Small intestine (tissue), 7 donors: ENCODE data around the gene ADGRL3. TPM values are rescaled to one million over a fixed set of nuclear protein-coding genes. Genes with fewer than 3 reads are reported as not detected.

Experiments used
- DNase-seq, 2 donors: peaks; one replicate each; pipeline versions ENCODE4 v3.0.0 to v3.0.0-alpha.2; 2013
- FAIRE-seq: peaks from 2 replicates; lab custom pipeline; 2012; peaks lifted over from hg19 to GRCh38; lab: Jason Lieb, UNC
- H3K27ac ChIP-seq, 3 donors: one replicate each; pipeline ENCODE4 v1.5.1; 2013; ENCODE audit warnings: low read length in 2 of 3, mild to moderate bottlenecking in 2 of 3, control low read depth in 1 of 3, inconsistent platforms in 1 of 3, low read depth in 1 of 3, moderate library complexity in 1 of 3
- H3K27me3 ChIP-seq, 3 donors: one replicate each; pipeline ENCODE4 v1.6.1; 2013; ENCODE audit warnings: low read length in 3 of 3, inconsistent platforms in 1 of 3; ENCODE audit not compliant: control insufficient read depth in 3 of 3, insufficient read depth in 3 of 3
- H3K36me3 ChIP-seq, 3 donors: one replicate each; pipeline ENCODE4 v1.6.1; 2013; ENCODE audit warnings: low read length in 3 of 3, inconsistent platforms in 1 of 3, low read depth in 1 of 3, mild to moderate bottlenecking in 1 of 3, moderate library complexity in 1 of 3; ENCODE audit not compliant: control insufficient read depth in 3 of 3, insufficient read depth in 2 of 3
- H3K4me1 ChIP-seq, 3 donors: one replicate each; pipeline ENCODE4 v1.6.1; 2013; ENCODE audit warnings: low read length in 2 of 3, inconsistent platforms in 1 of 3, low read depth in 1 of 3, mild to moderate bottlenecking in 1 of 3, moderate library complexity in 1 of 3; ENCODE audit not compliant: control insufficient read depth in 3 of 3, insufficient read depth in 2 of 3
- H3K4me3 ChIP-seq, 3 donors: one replicate each; pipeline ENCODE4 v1.5.1; 2013; ENCODE audit warnings: low read length in 3 of 3, control low read depth in 1 of 3, inconsistent platforms in 1 of 3, low read depth in 1 of 3, mild to moderate bottlenecking in 1 of 3, moderate library complexity in 1 of 3
- H3K9me3 ChIP-seq, 2 donors: one replicate each; pipeline ENCODE4 v1.6.1; 2013; ENCODE audit warnings: low read depth in 1 of 2, low read length in 1 of 2; ENCODE audit not compliant: control insufficient read depth in 2 of 2, insufficient read depth in 1 of 2
- WGBS, 3 donors: extraction: QIAGEN DNeasy Blood & Tissue Kit; methylation state at CpG; one replicate each; pipeline ENCODE4 v1.1.7; 2013; 5-methylcytosine and 5-hydroxymethylcytosine counted together
- polyA plus RNA-seq, 4 donors: library from polyadenylated mRNA; stranded (reverse) in 3 of 4; unstranded in 1 of 4; fragments of 200-250 nt in 3 of 4; fragments of 120-200 nt in 1 of 4; gene quantifications; one replicate each; pipeline versions ENCODE4 v1.2.1 to v1.2.3, GENCODE V29; 2013
- donor health status: healthy with polysubstance abuse.
- donor health status: control.
- donor health status: control.
- donor health status: Bipolar disorder and iron deficiency.
- donor health status: healthy.

The ADGRL3 gene
- polyA plus RNA-seq, 4 donors, result under 0.01 to 7.9 (median 1.3) TPM

GRCh38 chr4:61532336-61533000 is 332.3 kb downstream of the ADGRL3 start:
- no peaks in the 10 kb centered on the region for H3K36me3 ChIP-seq
- H3K27ac ChIP-seq, result no peak overlapping the region
- FAIRE-seq, result no peak
- H3K9me3 ChIP-seq, result no peaks in the 10 kb centered on the region
- H3K4me3 ChIP-seq, result no peak overlapping the region
- no peaks in the 10 kb centered on the region for H3K4me1 ChIP-seq
- 53 to 74% (median 62%) methylated on average over 14 of the region's 14 CpGs for WGBS, 3 donors
- peak in 1 of 2 donors; percentile 37 for DNase-seq
- H3K27me3 ChIP-seq, result no peaks in the 10 kb centered on the region

- Histone ChIP-seq H3K27me3 (no peaks in the 10 kb centered on the region), H3K27ac (no peak overlapping the region), H3K9me3 (no peaks in the 10 kb centered on the region), H3K36me3 (no peaks in the 10 kb centered on the region), H3K4me1 (no peaks in the 10 kb centered on the region), H3K4me3 (no peak overlapping the region)
- FAIRE-seq, result no peak
- 48 to 58% (median 54%) methylated on average over 1 of the region's 1 CpG for WGBS, 3 donors
- no peak for DNase-seq
Observed at GRCh38 chr4:61533140-61533539, 333.0 kb downstream of the ADGRL3 start.

GRCh38 chr4:61540944-61541343 is 340.8 kb downstream of the ADGRL3 start:
- FAIRE-seq, result peak; percentile 92
- peak; percentile 95 to 99 for DNase-seq
- H3K27me3 ChIP-seq, result no peaks in the 10 kb centered on the region

GRCh38 chr4:61541459-61541858 is 341.3 kb downstream of the ADGRL3 start:
- FAIRE-seq (no peak), DNase-seq (peak in 1 of 2 donors; percentile 65)
- Histone ChIP-seq H3K4me1 (peaks cover 0 to 15% (median 4%) of the 10 kb centered on the region in 3 donors), H3K36me3 (no peaks in the 10 kb centered on the region), H3K27me3 (no peaks in the 10 kb centered on the region), H3K9me3 (no peaks in the 10 kb centered on the region), H3K4me3 (no peak overlapping the region), H3K27ac (peak overlapping the region; percentile 3 to 87 (median 35))
- WGBS, 3 donors, result 69 to 78% (median 74%) methylated on average over 2 of the region's 2 CpGs

More at GRCh38 chr4:61540944-61541343, 340.8 kb downstream of the ADGRL3 start:
- Histone ChIP-seq H3K4me1 (peaks cover 0 to 15% (median 4%) of the 10 kb centered on the region in 3 donors), H3K36me3 (no peaks in the 10 kb centered on the region), H3K9me3 (no peaks in the 10 kb centered on the region), H3K4me3 (no peak overlapping the region), H3K27ac (peak overlapping the region in 1 of 3 donors; percentile 87)
- 24 to 66% (median 25%) methylated on average over 2 of the region's 2 CpGs for WGBS, 3 donors

DNA sequence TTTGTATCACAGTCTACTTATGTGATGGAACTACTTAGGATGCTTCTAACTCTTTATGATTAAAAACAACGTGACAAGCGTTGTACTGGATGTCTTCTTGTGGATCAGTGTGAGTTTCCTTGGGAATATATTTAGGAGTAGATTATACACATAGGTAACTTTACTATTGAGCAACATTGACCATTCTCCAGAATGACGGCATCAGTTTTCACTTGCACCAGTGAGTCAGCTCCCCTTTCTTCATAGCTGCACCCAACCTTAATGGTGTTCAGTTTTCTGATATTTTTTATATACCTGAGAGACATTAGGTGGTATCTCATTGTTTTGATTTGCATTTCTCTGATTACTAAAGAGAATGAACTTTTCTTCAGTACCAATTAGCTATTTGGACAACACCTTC is 343.9 kb downstream of the ADGRL3 start:
- DNase-seq (no peak), FAIRE-seq (no peak)
- Histone ChIP-seq H3K36me3 (no peaks in the 10 kb centered on the region), H3K27me3 (no peaks in the 10 kb centered on the region), H3K4me1 (peaks cover 0 to 15% (median 4%) of the 10 kb centered on the region in 3 donors), H3K4me3 (no peak overlapping the region), H3K27ac (no peak overlapping the region), H3K9me3 (no peaks in the 10 kb centered on the region)
- 88 to 93% (median 92%) methylated on average over 3 of the region's 3 CpGs for WGBS, 3 donors

DNA sequence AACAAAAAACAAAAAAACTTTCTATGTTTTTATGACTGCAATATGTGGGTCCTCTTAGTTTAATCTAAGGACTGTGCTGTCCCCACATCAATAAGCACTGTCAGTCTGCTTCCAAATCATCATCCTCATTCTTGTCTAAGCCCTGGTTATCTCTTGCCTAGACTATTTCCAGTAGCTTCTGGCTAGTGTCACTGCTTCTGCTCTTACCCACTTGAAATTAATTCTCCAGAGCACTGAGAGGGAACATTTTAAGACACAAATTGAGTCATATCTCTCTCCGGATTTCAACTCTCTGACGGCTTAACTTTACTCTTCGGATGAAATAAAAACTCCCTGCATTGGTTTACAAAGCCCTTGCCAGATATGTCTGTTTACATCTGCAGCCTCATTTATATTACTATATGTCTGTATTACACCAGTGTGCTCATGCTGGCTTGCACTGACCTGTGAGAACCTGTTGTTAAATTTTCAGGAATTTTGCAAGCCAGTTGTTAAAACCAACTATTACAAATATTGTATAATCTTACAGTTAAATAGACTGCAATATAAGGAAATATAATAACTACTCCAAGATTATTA is 345.9 kb downstream of the ADGRL3 start:
- FAIRE-seq, result peak; percentile 47

DNA sequence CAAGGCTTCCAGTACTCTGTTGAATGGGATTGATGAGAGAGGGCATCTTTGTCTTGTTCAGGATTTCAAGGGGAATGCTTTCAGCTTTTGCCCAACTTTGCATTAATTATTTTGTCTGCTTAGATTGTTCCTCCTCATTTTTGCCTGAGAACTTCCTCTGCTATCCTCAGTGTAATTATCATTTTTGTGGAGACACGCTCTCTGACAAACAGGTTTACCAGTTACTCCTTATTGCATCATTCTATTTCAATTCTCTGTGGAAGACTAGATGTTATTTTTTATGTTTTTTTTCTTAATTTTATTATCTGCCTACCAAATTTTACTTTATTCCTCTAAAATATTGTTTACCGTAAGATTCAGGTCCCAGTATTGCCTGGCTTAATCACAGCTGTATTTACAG is 349.2 kb downstream of the ADGRL3 start:
- H3K36me3 ChIP-seq, result no peaks in the 10 kb centered on the region
- DNase-seq (no peak), FAIRE-seq (no peak)
- no peaks in the 10 kb centered on the region for H3K27me3 ChIP-seq
- H3K9me3 ChIP-seq, result no peaks in the 10 kb centered on the region
- H3K4me3 ChIP-seq, result no peak overlapping the region
- H3K27ac ChIP-seq, result no peak overlapping the region
- peaks cover 0 to 2% (median 0%) of the 10 kb centered on the region in 3 donors for H3K4me1 ChIP-seq
- WGBS, 3 donors, result 93 to 100% (median 95%) methylated on average over 2 of the region's 2 CpGs

More for the DNA sequence above, 345.9 kb downstream of the ADGRL3 start:
- Histone ChIP-seq H3K36me3 (no peaks in the 10 kb centered on the region), H3K27me3 (no peaks in the 10 kb centered on the region), H3K4me1 (peaks cover 0 to 7% (median 2%) of the 10 kb centered on the region in 3 donors), H3K9me3 (no peaks in the 10 kb centered on the region), H3K27ac (no peak overlapping the region), H3K4me3 (no peak overlapping the region)
- 64 to 95% (median 86%) methylated on average over 3 of the region's 3 CpGs for WGBS, 3 donors
- DNase-seq, result no peak

DNA sequence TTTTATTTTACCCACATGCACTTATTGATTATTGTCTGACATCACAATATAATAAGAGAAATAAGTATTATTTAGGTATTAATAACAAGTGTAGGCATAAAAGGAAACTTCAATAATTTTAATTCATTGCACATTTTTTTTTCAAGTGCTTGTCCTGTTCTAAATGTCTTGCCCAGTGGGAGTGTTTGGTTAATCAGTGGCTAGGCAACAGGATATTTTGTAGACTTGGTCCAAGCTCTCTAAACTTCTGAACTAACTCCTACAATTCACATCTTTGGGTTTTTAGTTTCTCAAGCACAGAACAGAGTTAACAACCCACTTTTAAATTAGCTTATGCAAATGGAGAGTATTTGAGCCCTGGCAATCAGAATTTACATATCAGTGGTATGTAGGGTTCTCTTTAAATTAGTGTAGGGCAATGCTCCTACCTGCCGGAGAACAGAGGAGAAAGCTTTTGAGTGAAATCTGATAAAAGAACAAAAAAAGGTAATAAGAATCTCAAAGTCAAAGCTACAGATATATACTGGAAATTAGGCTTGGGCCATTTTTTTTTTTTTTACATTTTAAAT is 353.5 kb downstream of the ADGRL3 start:
- no peaks in the 10 kb centered on the region for H3K36me3 ChIP-seq
- DNase-seq (no peak), FAIRE-seq (no peak)
- H3K27ac ChIP-seq, result no peak overlapping the region
- no peaks in the 10 kb centered on the region for H3K9me3 ChIP-seq
- H3K27me3 ChIP-seq, result no peaks in the 10 kb centered on the region
- WGBS, 3 donors, result 65 to 77% (median 73%) methylated on average over 1 of the region's 1 CpG
- H3K4me3 ChIP-seq, result no peak overlapping the region
- H3K4me1 ChIP-seq, result peaks cover 2 to 18% (median 7%) of the 10 kb centered on the region in 3 donors
